B cell (primary cell): ENCODE measurements around the gene TWIST2.

Source experiments
- EZH2 ChIP-seq: IDR thresholded peaks from 2 replicates; pipeline ENCODE4 v1.6.1; 2012; ENCODE audit warnings: borderline replicate concordance, low read depth, mild to moderate bottlenecking, moderate library complexity, low read length; ENCODE audit not compliant: insufficient read depth, poor library complexity, severe bottlenecking
- TF ChIP-seq, protein P1 (sequence below): fragments of 200-600 bp; IDR thresholded peaks from one replicate; pipeline ENCODE4 v1.8.0; 2022; ENCODE audit warnings: antibody characterized with exemption, mild to moderate bottlenecking

DNA sequence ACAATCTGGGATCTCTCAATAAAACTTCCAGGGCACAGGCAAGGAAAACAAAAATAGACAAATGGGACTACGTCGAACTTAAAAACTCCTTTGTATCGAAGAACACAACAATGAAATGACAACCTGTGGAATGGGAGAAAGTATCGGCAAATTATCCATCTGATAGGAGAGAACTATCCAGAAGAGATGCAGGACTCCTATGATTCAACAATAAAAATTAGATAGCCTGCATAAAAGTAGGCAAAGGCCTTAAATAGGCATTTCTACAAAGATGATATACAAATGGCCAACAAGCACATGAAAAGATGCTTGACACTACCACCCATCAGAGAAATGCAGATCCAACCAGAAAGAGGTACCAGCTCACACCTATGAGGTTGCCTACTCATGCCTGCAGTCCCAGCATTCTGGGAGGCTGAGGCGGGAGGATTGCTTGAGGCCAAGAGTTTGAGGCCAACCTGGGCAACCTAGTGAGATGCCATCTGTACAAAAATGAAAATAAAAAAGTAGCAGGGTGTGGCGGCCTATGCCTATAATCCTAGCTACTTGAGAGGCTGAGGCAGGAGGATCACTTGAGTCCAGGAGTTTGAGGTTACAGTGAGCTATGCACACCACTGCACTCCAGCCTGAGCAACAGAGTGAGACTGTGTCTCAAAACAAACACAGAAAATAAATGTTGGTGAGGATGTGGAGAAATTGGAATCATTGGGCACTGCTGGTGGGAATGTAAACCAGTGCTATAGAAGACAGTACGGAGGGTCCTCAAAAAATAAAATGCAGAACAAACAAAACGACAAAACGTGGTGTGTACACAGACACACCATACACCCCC, 21.6 kb downstream of the TWIST2 start:
- TF ChIP-seq, protein P1, sequence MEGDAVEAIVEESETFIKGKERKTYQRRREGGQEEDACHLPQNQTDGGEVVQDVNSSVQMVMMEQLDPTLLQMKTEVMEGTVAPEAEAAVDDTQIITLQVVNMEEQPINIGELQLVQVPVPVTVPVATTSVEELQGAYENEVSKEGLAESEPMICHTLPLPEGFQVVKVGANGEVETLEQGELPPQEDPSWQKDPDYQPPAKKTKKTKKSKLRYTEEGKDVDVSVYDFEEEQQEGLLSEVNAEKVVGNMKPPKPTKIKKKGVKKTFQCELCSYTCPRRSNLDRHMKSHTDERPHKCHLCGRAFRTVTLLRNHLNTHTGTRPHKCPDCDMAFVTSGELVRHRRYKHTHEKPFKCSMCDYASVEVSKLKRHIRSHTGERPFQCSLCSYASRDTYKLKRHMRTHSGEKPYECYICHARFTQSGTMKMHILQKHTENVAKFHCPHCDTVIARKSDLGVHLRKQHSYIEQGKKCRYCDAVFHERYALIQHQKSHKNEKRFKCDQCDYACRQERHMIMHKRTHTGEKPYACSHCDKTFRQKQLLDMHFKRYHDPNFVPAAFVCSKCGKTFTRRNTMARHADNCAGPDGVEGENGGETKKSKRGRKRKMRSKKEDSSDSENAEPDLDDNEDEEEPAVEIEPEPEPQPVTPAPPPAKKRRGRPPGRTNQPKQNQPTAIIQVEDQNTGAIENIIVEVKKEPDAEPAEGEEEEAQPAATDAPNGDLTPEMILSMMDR: no peak
- TF ChIP-seq EZH2: no peak
